A673 (cell line): ENCODE measurements around the gene CDK5RAP2. TPM values are rescaled to one million over a fixed set of nuclear protein-coding genes. Genes with fewer than 3 reads are reported as not detected.

Source experiments
- BruUV-seq: library from RNA; stranded (reverse); fragments of 400-500 nt; replicated peaks from 2 replicates; lab custom pipeline; 2021; lab: Mats Ljungman, UMichigan
- CTCF ChIA-PET: fragments of 300-600 bp; sonication (Branson Sonifier 250); formaldehyde crosslinking; loops from one replicate; lab custom pipeline; 2022; ENCODE audit warnings: antibody characterized with exemption; lab: Charles Lee
- POLR2A ChIA-PET: fragments of 300-600 bp; sonication (Branson Sonifier 250); formaldehyde crosslinking; loops from one replicate; lab custom pipeline; 2022; ENCODE audit warnings: antibody characterized with exemption; ENCODE audit not compliant: low non-redundant PET; lab: Charles Lee
- DNase-seq: peaks from one replicate; pipeline ENCODE4 v3.0.0-alpha.2; 2015; ENCODE audit warnings: low spot score
- H3K27ac ChIP-seq: fragments of 200-600 bp; sonication (generic); 2 replicates; pipeline ENCODE4 v1.5.1; 2016; ENCODE audit warnings: mixed run types, low read depth, mild to moderate bottlenecking, mixed read lengths, antibody characterized with exemption, low read length; ENCODE audit not compliant: poor library complexity, severe bottlenecking
- H3K27me3 ChIP-seq: fragments of 200-600 bp; sonication (generic); replicated peaks from 2 replicates; pipeline ENCODE4 v1.6.1; 2017; ENCODE audit warnings: mixed run types, low read depth, mild to moderate bottlenecking, mixed read lengths, antibody characterized with exemption, low read length; ENCODE audit not compliant: insufficient read depth, poor library complexity
- H3K36me3 ChIP-seq: fragments of 200-600 bp; sonication (generic); 2 replicates; pipeline ENCODE4 v1.6.1; 2016; ENCODE audit warnings: mixed run types, mild to moderate bottlenecking, mixed read lengths, antibody characterized with exemption, low read length; ENCODE audit not compliant: insufficient read depth, poor library complexity, severe bottlenecking
- H3K4me1 ChIP-seq: fragments of 200-600 bp; sonication (generic); 2 replicates; pipeline ENCODE4 v1.6.1; 2017; ENCODE audit warnings: mixed run types, mild to moderate bottlenecking, mixed read lengths, antibody characterized with exemption, low read length; ENCODE audit not compliant: insufficient read depth, poor library complexity, severe bottlenecking
- H3K4me3 ChIP-seq: fragments of 200-600 bp; sonication (generic); 2 replicates; pipeline ENCODE4 v1.5.1; 2016; ENCODE audit warnings: low read depth, mixed run types, mild to moderate bottlenecking, mixed read lengths, low read length; ENCODE audit not compliant: poor library complexity, severe bottlenecking
- H3K9me3 ChIP-seq: fragments of 200-600 bp; sonication (generic); 2 replicates; pipeline ENCODE4 v1.6.1; 2016; ENCODE audit warnings: mixed run types, low read depth, mild to moderate bottlenecking, mixed read lengths, antibody characterized with exemption, low read length; ENCODE audit not compliant: poor library complexity, severe bottlenecking
- CTCF ChIP-seq: fragments of 300-800, 200-600 bp; sonication (generic); conservative IDR thresholded peaks from 2 replicates; pipeline ENCODE4 v1.5.1; 2017; ENCODE audit warnings: low read depth, mild to moderate bottlenecking, antibody characterized with exemption, low read length, moderate library complexity, mixed read lengths
- EZH2 ChIP-seq: fragments of 200-600 bp; sonication (generic); IDR thresholded peaks from 2 replicates; pipeline ENCODE4 v1.6.1; 2017; ENCODE audit warnings: borderline replicate concordance, low read depth, mild to moderate bottlenecking, mixed read lengths, antibody characterized with exemption, low read length; ENCODE audit not compliant: poor library complexity, severe bottlenecking
- intact Hi-C: fragments of 100-400 bp; cut with micrococcal nuclease; formaldehyde crosslinking; loops from one replicate; pipeline ENCODE4 v1.10.0; 2022; ENCODE audit not compliant: unreplicated experiment
- total RNA-seq: library from RNA; stranded (reverse); gene quantifications from 2 replicates; pipeline ENCODE4 v1.2.3, GENCODE V29; 2021

The CDK5RAP2 gene
- total RNA-seq, 1 experiment from 2014 or later = 94.5 TPM

- POLR2A ChIA-PET = no interaction called here
- H3K4me3 ChIP-seq = no peak overlapping the region
- no TSS peak for BruUV-seq
- no peak for DNase-seq
- TF ChIP-seq EZH2 (no peak), CTCF (no peak)
- CTCF ChIA-PET = no interaction called here
- peaks cover 78% of the 10 kb centered on the region for H3K36me3 ChIP-seq
- H3K9me3 ChIP-seq = no peaks in the 10 kb centered on the region
- intact Hi-C loops = no loop called here
- no peaks in the 10 kb centered on the region for H3K4me1 ChIP-seq
- no peaks in the 10 kb centered on the region for H3K27me3 ChIP-seq
- no peak overlapping the region for H3K27ac ChIP-seq
These were observed 182.5 kb downstream of the CDK5RAP2 start for GRCh38 chr9:120397453-120397852.

GRCh38 chr9:120396931-120397330 lies 183.0 kb downstream of the CDK5RAP2 start:
- TF ChIP-seq EZH2 = no peak
- no peak for TF ChIP-seq CTCF
- no peak overlapping the region for H3K4me3 ChIP-seq
- no peak for DNase-seq
- no peaks in the 10 kb centered on the region for H3K9me3 ChIP-seq
- no peaks in the 10 kb centered on the region for H3K4me1 ChIP-seq
- no peaks in the 10 kb centered on the region for H3K27me3 ChIP-seq
- POLR2A ChIA-PET = no interaction called here
- no peak overlapping the region for H3K27ac ChIP-seq
- peaks cover 79% of the 10 kb centered on the region for H3K36me3 ChIP-seq
- CTCF ChIA-PET = no interaction called here
- no TSS peak for BruUV-seq
- intact Hi-C loops = no loop called here

- intact Hi-C loops = no loop called here
- H3K4me3 ChIP-seq = no peak overlapping the region
- peaks cover 79% of the 10 kb centered on the region for H3K36me3 ChIP-seq
- H3K9me3 ChIP-seq = no peaks in the 10 kb centered on the region
- ChIA-PET CTCF (no interaction called here), POLR2A (no interaction called here)
- DNase-seq = no peak
- no TSS peak for BruUV-seq
- H3K27me3 ChIP-seq = no peaks in the 10 kb centered on the region
- TF ChIP-seq EZH2 = no peak
- no peak for TF ChIP-seq CTCF
- H3K4me1 ChIP-seq = no peaks in the 10 kb centered on the region
- no peak overlapping the region for H3K27ac ChIP-seq
These were observed 183.5 kb downstream of the CDK5RAP2 start for GRCh38 chr9:120396418-120396817.
